Mesothelial cell of epicardium (in vitro differentiated cells): ENCODE results near the gene RPEL1. TPM values are rescaled to one million over a fixed set of nuclear protein-coding genes. Genes with fewer than 3 reads are reported as not detected.

ENCODE experiments used
- DNase-seq, 2 experiments: peaks; one replicate each; pipeline ENCODE4 v3.0.0; 2021; ENCODE audit warnings: low spot score in 2 of 2; ENCODE audit not compliant: unreplicated experiment in 2 of 2
- H3K27ac Mint-ChIP-seq: 2 replicates; pipeline ENCODE4 v1.8.0; 2021; ENCODE audit warnings: mixed read lengths
- H3K27me3 Mint-ChIP-seq: 2 replicates; pipeline ENCODE4 v1.8.0; 2021; ENCODE audit warnings: low read depth, mixed read lengths
- H3K36me3 Mint-ChIP-seq: 2 replicates; pipeline ENCODE4 v1.8.0; 2021; ENCODE audit warnings: mixed read lengths
- H3K4me1 Mint-ChIP-seq: 2 replicates; pipeline ENCODE4 v1.8.0; 2021; ENCODE audit warnings: mixed read lengths
- H3K4me3 Mint-ChIP-seq: 2 replicates; pipeline ENCODE4 v1.8.0; 2021; ENCODE audit warnings: mild to moderate bottlenecking, moderate library complexity, mixed read lengths
- H3K9me3 Mint-ChIP-seq: 2 replicates; pipeline ENCODE4 v1.8.0; 2021; ENCODE audit warnings: mixed read lengths
- total RNA-seq: library from RNA; stranded (reverse); gene quantifications from 3 replicates; pipeline ENCODE4 v1.2.1, GENCODE V29; 2021
- TF ChIP-seq, protein P1 (sequence below): fragments of 200-600 bp; sonication (generic); IDR thresholded peaks from one replicate; pipeline ENCODE4 v1.5.0; 2021; ENCODE audit warnings: antibody characterized with exemption; ENCODE audit not compliant: unreplicated experiment

RPEL1 gene
- total RNA-seq, 1 donor from 2014 or later: not detected

DNA sequence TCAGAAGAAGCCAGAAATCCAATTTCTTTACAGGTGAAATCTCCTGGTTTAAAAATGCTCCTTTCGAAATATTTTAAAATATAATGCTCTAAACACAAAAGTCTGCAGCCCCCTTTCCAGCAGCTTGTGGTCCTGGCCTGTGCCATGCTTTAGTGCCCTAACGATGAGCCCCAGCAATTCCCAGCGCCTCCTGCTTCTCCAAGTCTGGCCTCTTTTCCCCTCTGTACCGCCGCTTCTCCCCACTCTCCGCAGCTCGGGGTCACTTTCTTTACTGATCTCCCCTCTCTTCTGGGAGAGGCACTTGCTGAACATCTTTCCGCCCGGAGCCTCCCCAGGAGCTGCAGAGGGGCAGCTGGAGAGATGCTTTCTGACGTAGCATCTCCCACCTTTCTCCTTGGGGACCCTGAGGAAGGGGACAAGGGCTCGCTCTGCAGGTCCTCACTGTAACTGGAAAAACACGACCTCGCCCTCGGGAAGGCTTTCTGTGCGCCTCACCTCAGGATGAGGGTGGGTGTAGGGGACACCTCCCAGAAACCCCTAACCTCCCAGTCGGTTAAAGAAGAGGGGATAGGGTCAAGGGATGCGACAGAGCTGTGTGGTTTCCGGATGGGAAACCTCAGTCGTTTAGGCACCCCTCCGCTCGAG, 30.7 kb downstream of the RPEL1 start:
- TF ChIP-seq, protein P1, sequence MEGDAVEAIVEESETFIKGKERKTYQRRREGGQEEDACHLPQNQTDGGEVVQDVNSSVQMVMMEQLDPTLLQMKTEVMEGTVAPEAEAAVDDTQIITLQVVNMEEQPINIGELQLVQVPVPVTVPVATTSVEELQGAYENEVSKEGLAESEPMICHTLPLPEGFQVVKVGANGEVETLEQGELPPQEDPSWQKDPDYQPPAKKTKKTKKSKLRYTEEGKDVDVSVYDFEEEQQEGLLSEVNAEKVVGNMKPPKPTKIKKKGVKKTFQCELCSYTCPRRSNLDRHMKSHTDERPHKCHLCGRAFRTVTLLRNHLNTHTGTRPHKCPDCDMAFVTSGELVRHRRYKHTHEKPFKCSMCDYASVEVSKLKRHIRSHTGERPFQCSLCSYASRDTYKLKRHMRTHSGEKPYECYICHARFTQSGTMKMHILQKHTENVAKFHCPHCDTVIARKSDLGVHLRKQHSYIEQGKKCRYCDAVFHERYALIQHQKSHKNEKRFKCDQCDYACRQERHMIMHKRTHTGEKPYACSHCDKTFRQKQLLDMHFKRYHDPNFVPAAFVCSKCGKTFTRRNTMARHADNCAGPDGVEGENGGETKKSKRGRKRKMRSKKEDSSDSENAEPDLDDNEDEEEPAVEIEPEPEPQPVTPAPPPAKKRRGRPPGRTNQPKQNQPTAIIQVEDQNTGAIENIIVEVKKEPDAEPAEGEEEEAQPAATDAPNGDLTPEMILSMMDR: no peak
- Mint-ChIP-seq H3K36me3 (no peaks in the 10 kb centered on the region), H3K27me3 (peaks cover 84% of the 10 kb centered on the region), H3K4me3 (peak overlapping the region; percentile 59), H3K4me1 (peaks cover 2% of the 10 kb centered on the region), H3K9me3 (no peaks in the 10 kb centered on the region), H3K27ac (no peak overlapping the region)
- no peak for DNase-seq

DNA sequence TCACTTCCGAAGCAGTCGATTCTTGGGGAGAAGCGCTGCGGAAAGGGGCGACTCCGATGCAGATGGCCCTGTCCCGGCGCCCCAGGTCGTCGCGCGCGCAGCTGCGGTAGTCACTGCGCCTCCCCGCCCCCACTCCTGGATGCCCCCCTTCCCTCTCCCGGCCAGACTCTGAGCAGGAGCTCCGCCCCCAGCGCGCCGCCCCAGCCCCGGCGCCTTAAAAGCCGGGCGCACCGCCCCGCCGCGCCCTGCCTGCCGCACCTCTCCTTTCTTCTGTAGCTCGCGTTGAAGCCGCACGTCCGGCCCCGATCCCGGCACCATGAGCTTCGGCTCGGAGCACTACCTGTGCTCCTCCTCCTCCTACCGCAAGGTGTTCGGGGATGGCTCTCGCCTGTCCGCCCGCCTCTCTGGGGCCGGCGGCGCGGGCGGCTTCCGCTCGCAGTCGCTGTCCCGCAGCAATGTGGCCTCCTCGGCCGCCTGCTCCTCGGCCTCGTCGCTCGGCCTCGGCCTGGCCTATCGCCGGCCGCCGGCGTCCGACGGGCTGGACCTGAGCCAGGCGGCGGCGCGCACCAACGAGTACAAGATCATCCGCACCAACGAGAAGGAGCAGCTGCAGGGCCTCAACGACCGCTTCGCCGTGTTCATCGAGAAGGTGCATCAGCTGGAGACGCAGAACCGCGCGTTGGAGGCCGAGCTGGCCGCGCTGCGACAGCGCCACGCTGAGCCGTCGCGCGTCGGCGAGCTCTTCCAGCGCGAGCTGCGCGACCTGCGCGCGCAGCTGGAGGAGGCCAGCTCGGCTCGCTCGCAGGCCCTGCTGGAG, 31.4 kb downstream of the RPEL1 start, which contains the start of gene INA:
Gene INA, plus strand, starts transcription at position 243 of the 817 bp plus-strand sequence. Its CDS starts 74 bp downstream, at position 317.
- Mint-ChIP-seq H3K4me1 (peaks cover 6% of the 10 kb centered on the region), H3K27ac (no peak within 1 kb of the TSS), H3K4me3 (peak within 1 kb of the TSS; percentile 59), H3K36me3 (no peaks in the 10 kb centered on the region), H3K9me3 (no peaks in the 10 kb centered on the region), H3K27me3 (peaks cover 86% of the 10 kb centered on the region)
- peak; percentile 24 to 47 for DNase-seq
- TF ChIP-seq, protein P1: no peak

DNA sequence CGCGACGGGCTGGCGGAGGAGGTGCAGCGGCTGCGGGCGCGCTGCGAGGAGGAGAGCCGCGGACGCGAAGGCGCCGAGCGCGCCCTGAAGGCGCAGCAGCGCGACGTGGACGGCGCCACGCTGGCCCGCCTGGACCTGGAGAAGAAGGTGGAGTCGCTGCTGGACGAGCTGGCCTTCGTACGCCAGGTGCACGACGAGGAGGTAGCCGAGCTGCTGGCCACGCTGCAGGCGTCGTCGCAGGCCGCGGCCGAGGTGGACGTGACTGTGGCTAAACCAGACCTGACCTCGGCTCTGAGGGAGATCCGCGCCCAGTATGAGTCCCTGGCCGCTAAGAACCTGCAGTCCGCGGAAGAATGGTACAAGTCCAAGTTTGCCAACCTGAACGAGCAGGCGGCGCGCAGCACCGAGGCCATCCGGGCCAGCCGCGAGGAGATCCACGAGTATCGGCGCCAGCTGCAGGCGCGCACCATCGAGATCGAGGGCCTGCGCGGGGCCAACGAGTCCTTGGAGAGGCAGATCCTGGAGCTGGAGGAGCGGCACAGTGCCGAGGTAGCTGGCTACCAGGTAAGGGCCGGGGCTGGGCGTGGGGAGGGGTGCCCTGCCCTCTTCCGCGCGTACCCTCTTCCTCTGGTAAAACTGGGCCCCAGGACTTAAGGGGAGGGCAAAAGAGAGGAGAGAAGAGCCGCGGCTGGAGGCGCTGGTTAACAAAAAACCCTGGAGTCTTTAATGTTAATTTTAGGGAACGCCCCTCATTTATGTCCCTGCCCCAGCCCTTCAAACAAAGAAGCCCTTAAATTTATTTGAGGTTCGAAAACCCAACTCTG, 32.2 kb downstream of the RPEL1 start:
- DNase-seq: no peak
- no peak overlapping the region for H3K27ac Mint-ChIP-seq
- peaks cover 91% of the 10 kb centered on the region for H3K27me3 Mint-ChIP-seq
- H3K9me3 Mint-ChIP-seq: no peaks in the 10 kb centered on the region
- TF ChIP-seq, protein P1: no peak
- H3K4me1 Mint-ChIP-seq: peaks cover 6% of the 10 kb centered on the region
- no peaks in the 10 kb centered on the region for H3K36me3 Mint-ChIP-seq
- no peak overlapping the region for H3K4me3 Mint-ChIP-seq

DNA sequence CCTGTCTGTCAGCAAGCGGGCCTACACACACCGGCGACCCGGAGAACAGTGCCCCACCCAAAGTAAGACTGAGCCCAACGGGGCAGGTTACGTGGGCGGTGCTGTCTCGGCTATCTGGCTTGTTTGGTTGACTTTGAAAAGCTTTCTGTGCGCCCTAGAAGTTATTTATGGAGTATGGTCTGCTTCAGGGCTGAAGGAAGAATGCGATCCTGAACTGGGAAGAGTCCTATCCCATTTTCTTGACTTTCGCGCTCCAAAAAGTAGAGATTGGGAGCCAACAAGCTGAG, 32.8 kb downstream of the RPEL1 start:
- TF ChIP-seq, protein P1: no peak
- H3K27me3 Mint-ChIP-seq: peaks cover 91% of the 10 kb centered on the region
- H3K36me3 Mint-ChIP-seq: no peaks in the 10 kb centered on the region
- H3K4me3 Mint-ChIP-seq: peak overlapping the region; percentile 61
- no peak for DNase-seq
- H3K4me1 Mint-ChIP-seq: peaks cover 6% of the 10 kb centered on the region
- H3K9me3 Mint-ChIP-seq: no peaks in the 10 kb centered on the region
- H3K27ac Mint-ChIP-seq: no peak overlapping the region

DNA sequence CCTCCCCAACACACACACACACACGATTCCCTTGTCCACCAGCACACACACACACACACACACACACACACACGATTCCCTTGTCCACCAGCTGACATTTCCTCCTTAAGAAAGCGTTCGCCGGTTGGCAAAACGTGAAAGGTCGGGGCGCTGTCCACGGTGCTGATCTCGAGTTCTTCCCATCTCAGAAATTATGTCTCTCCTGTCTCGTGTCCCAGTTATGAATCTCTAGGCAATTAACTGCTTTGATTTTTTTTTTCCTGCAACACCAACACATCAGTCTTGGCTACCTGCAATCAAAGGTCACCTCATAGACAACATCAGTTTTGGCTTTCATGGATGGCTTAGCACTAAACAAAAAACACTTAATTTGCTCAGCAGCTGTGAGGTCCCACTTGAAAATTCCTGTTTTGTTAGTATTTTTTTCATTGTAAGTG, 33.2 kb downstream of the RPEL1 start:
- Mint-ChIP-seq H3K27me3 (peaks cover 87% of the 10 kb centered on the region), H3K36me3 (no peaks in the 10 kb centered on the region), H3K4me3 (peak overlapping the region; percentile 61), H3K9me3 (no peaks in the 10 kb centered on the region), H3K4me1 (peaks cover 6% of the 10 kb centered on the region), H3K27ac (no peak overlapping the region)
- TF ChIP-seq, protein P1: no peak
- DNase-seq: peak; percentile 42 to 82
